ENCODE results near the gene PDYN. TPM values are rescaled to one million over a fixed set of nuclear protein-coding genes. Genes with fewer than 3 reads are reported as not detected.

Gene PDYN
- polyA plus RNA-seq, 1 donor (not counting 4 experiments of a cell fraction or from before 2014, with no cell fraction given) = not detected

- Histone ChIP-seq H4K20me1 (ENCODE audit: control insufficient read depth, extremely low read depth, insufficient read depth, low read length) (no peaks in the 10 kb centered on the region), H3K36me3 (ENCODE audit: control insufficient read depth in 2 of 2, extremely low read depth in 1 of 2, insufficient read depth in 2 of 2, low read length in 2 of 2) (no peaks in the 10 kb centered on the region), H3K9me3 (ENCODE audit: control insufficient read depth, low read depth, low read length) (no peaks in the 10 kb centered on the region), H3K4me3 (ENCODE audit: control insufficient read depth in 2 of 3, extremely low read depth in 1 of 3, insufficient read depth in 2 of 3, low read depth in 1 of 3, low read length in 3 of 3) (no peak overlapping the region), H3K9ac (ENCODE audit: control insufficient read depth, extremely low read depth, insufficient read depth, low read length) (no peak overlapping the region), H2AFZ (ENCODE audit: control insufficient read depth, low read length) (no peak overlapping the region), H3K27me3 (ENCODE audit: control insufficient read depth, extremely low read depth, insufficient read depth, low read length) (peaks cover 32% of the 10 kb centered on the region), H3K9me1 (ENCODE audit: control insufficient read depth, extremely low read depth, insufficient read depth, low read length) (no peaks in the 10 kb centered on the region), H3K27ac (ENCODE audit: control insufficient read depth, insufficient read depth, low read length) (no peak overlapping the region), H3K79me2 (ENCODE audit: control insufficient read depth, insufficient read depth, low read length) (no peaks in the 10 kb centered on the region), H3K4me1 (ENCODE audit: control insufficient read depth, extremely low read depth, insufficient read depth, low read length) (no peaks in the 10 kb centered on the region), H3K4me2 (ENCODE audit: control insufficient read depth, extremely low read depth, insufficient read depth, low read depth, low read length) (no peak overlapping the region)
- FAIRE-seq = no peak
- TF ChIP-seq EZH2 (IDR thresholded peaks at IDR 0.05; ENCODE audit: low read length) (no peak), CTCF (optimal IDR thresholded peaks at IDR 0.05 in 1 of 3, IDR thresholded peaks at IDR 0.05 in 1 of 3, conservative IDR thresholded peaks at IDR 0.05 in 1 of 3; ENCODE audit: extremely low read depth in 1 of 3, insufficient read depth in 2 of 3, low read length in 3 of 3) (no peak)
- dilution Hi-C loops (cut with MboI; ENCODE audit: extremely low pct_ligation_motif_present, low sequenced_read_pairs) = no loop called here
- DNase-seq (ENCODE audit: low read depth, low spot score) = no peak
These were observed 6.4 kb upstream of the PDYN start for GRCh38 chr20:2000285-2000684.

DNA sequence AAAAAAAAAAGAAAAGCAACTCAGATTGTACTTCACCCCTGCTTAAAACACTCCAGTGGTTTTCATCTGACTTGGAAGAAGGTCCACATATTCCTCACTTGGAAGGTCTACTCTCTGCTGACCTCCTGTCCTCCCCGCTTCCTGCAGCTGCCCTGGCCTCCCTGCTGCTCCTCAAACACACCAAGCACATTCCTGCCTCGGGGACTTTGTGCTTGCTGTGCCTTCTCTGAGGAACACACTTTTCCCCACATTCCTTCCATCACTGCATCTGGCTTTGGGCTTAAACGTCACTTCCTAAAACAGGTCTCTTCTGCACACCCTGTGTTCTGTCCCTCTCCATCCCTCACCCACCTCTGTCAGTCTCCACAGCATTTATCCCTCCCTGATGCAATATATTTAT, 4.9 kb upstream of the PDYN start:
- FAIRE-seq (no peak), DNase-seq (ENCODE audit: low read depth, low spot score) (no peak)
- Histone ChIP-seq H3K9me3 (ENCODE audit: control insufficient read depth, low read depth, low read length) (no peaks in the 10 kb centered on the region), H3K4me1 (ENCODE audit: control insufficient read depth, extremely low read depth, insufficient read depth, low read length) (peaks cover 3% of the 10 kb centered on the region), H3K9ac (ENCODE audit: control insufficient read depth, extremely low read depth, insufficient read depth, low read length) (no peak overlapping the region), H3K4me3 (ENCODE audit: control insufficient read depth in 2 of 3, extremely low read depth in 1 of 3, insufficient read depth in 2 of 3, low read depth in 1 of 3, low read length in 3 of 3) (no peak overlapping the region), H3K27ac (ENCODE audit: control insufficient read depth, insufficient read depth, low read length) (no peak overlapping the region), H3K9me1 (ENCODE audit: control insufficient read depth, extremely low read depth, insufficient read depth, low read length) (no peaks in the 10 kb centered on the region), H3K27me3 (ENCODE audit: control insufficient read depth, extremely low read depth, insufficient read depth, low read length) (peaks cover 48% of the 10 kb centered on the region), H3K36me3 (ENCODE audit: control insufficient read depth in 2 of 2, extremely low read depth in 1 of 2, insufficient read depth in 2 of 2, low read length in 2 of 2) (no peaks in the 10 kb centered on the region), H3K4me2 (ENCODE audit: control insufficient read depth, extremely low read depth, insufficient read depth, low read depth, low read length) (no peak overlapping the region), H3K79me2 (ENCODE audit: control insufficient read depth, insufficient read depth, low read length) (no peaks in the 10 kb centered on the region), H2AFZ (ENCODE audit: control insufficient read depth, low read length) (no peak overlapping the region), H4K20me1 (ENCODE audit: control insufficient read depth, extremely low read depth, insufficient read depth, low read length) (no peaks in the 10 kb centered on the region)
- dilution Hi-C loops (cut with MboI; ENCODE audit: extremely low pct_ligation_motif_present, low sequenced_read_pairs) = no loop called here
- no peak for TF ChIP-seq CTCF (optimal IDR thresholded peaks at IDR 0.05 in 1 of 3, IDR thresholded peaks at IDR 0.05 in 1 of 3, conservative IDR thresholded peaks at IDR 0.05 in 1 of 3; ENCODE audit: extremely low read depth in 1 of 3, insufficient read depth in 2 of 3, low read length in 3 of 3)
- no peak for TF ChIP-seq EZH2 (IDR thresholded peaks at IDR 0.05; ENCODE audit: low read length)

Measured in keratinocyte (primary cell).